ENCODE measurements around the gene LORICRIN.
"Not testable (repeated sequence)": the region's sequence is repeated elsewhere in the genome, so short reads cannot be mapped to it uniquely, and the experiment has no call there.

Gene LORICRIN

DNA sequence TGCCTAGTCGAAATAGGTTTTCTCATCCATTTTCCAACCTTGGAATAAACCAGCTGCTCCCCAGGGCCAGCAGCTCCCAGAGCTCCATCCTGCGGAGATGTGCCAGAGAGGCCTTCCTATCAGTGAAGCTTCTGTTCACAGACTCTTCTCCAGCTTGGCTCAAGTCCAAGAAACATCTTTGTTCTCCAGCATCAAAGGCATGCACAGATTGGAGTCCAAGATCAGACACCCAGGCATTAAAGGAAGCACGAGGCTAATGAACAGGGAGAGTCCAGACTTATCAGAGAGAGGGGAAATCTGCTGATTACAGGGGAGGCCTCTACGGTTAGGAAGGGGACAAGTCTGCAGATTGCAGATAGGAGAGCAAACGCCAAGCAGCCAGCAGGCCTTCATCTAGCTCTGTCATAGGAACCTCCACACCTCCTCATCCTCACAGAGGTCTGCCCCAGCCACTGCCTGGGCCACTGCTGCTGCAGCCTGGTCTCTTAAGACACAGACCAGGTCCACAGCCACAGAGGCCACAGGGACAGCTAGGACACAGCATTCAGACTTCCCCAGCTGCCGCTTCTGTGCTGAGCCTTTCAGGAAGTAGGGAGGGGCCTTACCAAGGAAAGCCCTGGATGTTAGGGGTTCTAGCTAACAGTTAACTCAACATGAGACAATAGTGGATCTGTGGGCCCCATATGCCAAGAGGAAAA is 38.7 kb upstream of the LORICRIN start:
- H3K4me3 ChIP-seq (ENCODE audit: low read depth, low read length): no peak overlapping the region
- DNase-seq (ENCODE audit: low read depth): no peak
- TF ChIP-seq, protein P1, sequence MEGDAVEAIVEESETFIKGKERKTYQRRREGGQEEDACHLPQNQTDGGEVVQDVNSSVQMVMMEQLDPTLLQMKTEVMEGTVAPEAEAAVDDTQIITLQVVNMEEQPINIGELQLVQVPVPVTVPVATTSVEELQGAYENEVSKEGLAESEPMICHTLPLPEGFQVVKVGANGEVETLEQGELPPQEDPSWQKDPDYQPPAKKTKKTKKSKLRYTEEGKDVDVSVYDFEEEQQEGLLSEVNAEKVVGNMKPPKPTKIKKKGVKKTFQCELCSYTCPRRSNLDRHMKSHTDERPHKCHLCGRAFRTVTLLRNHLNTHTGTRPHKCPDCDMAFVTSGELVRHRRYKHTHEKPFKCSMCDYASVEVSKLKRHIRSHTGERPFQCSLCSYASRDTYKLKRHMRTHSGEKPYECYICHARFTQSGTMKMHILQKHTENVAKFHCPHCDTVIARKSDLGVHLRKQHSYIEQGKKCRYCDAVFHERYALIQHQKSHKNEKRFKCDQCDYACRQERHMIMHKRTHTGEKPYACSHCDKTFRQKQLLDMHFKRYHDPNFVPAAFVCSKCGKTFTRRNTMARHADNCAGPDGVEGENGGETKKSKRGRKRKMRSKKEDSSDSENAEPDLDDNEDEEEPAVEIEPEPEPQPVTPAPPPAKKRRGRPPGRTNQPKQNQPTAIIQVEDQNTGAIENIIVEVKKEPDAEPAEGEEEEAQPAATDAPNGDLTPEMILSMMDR (conservative IDR thresholded peaks at IDR 0.05; ENCODE audit: low read depth, low read length): no peak

DNA sequence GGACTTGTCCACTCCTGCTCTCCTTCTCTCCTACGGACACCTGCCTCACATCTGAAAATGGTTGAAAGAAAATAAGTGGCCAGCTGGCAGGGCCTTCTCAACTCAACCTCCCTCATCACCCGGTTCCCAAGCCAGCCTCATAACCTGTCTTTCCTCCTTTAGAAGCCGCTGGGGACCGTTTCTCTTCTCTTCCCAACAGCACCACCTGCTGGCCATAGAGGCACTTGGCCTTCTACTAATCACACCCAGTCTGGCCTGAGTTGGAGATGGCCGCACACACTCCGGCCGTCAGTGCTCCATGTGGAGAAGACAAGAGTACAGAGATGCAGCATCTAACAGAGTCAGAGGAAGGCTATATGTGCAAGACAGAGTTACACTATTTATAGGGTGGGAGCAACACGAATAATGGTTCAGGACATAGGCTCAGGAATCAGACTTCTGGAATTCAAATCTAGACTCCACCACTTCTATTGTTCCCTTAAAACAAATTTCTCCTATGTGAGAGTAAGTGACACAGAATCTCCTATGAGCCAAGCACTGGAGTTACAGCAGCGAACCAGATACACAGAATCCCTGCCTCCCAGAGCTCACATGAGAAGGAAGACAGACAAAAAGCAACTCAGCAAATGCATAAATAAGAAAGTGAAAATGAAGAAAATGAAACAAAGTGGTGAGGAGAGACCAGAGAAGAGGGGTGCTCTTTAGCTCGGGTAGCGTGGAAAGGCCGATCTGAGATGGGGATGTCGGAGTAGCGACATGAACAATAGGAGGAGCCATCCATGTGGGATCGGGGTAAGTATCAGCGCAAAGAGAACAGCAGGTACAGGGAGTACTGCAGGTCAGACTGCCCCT is 36.2 kb upstream of the LORICRIN start:
- TF ChIP-seq, protein P1 (conservative IDR thresholded peaks at IDR 0.05; ENCODE audit: low read depth, low read length): peak; percentile 62
- peak; percentile 57 for DNase-seq (ENCODE audit: low read depth)
- H3K4me3 ChIP-seq (ENCODE audit: low read depth, low read length): not testable (repeated sequence)

DNA sequence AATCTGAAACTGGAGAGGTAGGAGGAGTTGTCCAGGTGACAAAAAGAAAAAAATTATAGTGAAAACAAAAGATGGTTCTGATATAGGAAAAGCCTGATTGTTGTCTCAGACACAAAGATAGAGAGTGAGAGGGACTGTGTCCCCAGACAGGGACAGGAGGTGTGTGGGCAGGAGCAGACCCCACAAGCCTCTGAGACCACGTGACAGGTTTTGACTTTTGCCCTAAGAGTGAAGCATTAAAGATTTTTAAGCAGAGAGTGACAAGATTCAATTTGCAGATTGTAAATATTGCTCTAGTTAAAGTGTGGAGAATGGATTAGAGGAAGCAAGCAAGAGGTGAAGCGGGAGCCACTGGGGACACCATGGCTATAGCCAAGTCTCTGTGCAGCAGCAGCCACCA is 31.7 kb upstream of the LORICRIN start:
- TF ChIP-seq, protein P1 (conservative IDR thresholded peaks at IDR 0.05; ENCODE audit: low read depth, low read length): no peak
- no peak for DNase-seq (ENCODE audit: low read depth)
- H3K4me3 ChIP-seq (ENCODE audit: low read depth, low read length): no peak overlapping the region

DNA sequence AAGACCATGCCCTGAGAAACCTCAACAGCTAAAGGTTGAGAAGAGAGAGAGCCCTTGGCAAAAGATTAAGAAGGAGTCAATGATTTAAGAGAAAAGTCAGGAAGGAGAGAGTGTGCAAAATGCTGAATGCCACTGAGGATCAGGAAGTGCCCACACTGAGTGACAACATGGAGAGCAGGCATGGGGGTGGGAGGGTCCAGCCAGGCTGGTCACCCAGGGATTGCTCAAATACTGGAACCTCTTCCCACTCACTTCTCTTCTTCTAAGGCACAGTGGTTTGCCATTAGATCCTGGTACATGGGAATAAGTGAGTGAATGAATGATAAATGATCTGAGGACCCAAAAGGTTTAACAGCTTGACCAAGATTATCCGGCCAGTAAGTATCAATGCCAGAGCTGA is 31.0 kb upstream of the LORICRIN start:
- no peak overlapping the region for H3K4me3 ChIP-seq (ENCODE audit: low read depth, low read length)
- TF ChIP-seq, protein P1 (conservative IDR thresholded peaks at IDR 0.05; ENCODE audit: low read depth, low read length): no peak
- no peak for DNase-seq (ENCODE audit: low read depth)

- TF ChIP-seq, protein P1 (conservative IDR thresholded peaks at IDR 0.05; ENCODE audit: low read depth, low read length): peak; percentile 45
- peak; percentile 1 for DNase-seq (ENCODE audit: low read depth)
- not testable (repeated sequence) for H3K4me3 ChIP-seq (ENCODE audit: low read depth, low read length)
Observed at GRCh38 chr1:153229076-153229829, 30.2 kb upstream of the LORICRIN start.

- no peak for DNase-seq (ENCODE audit: low read depth)
- TF ChIP-seq, protein P1 (conservative IDR thresholded peaks at IDR 0.05; ENCODE audit: low read depth, low read length): no peak
- H3K4me3 ChIP-seq (ENCODE audit: low read depth, low read length): no peak overlapping the region
Observed at GRCh38 chr1:153231363-153231762, 28.1 kb upstream of the LORICRIN start.

All from choroid plexus epithelial cell (primary cell).